ENCODE measurements around the gene SP4.

DNA sequence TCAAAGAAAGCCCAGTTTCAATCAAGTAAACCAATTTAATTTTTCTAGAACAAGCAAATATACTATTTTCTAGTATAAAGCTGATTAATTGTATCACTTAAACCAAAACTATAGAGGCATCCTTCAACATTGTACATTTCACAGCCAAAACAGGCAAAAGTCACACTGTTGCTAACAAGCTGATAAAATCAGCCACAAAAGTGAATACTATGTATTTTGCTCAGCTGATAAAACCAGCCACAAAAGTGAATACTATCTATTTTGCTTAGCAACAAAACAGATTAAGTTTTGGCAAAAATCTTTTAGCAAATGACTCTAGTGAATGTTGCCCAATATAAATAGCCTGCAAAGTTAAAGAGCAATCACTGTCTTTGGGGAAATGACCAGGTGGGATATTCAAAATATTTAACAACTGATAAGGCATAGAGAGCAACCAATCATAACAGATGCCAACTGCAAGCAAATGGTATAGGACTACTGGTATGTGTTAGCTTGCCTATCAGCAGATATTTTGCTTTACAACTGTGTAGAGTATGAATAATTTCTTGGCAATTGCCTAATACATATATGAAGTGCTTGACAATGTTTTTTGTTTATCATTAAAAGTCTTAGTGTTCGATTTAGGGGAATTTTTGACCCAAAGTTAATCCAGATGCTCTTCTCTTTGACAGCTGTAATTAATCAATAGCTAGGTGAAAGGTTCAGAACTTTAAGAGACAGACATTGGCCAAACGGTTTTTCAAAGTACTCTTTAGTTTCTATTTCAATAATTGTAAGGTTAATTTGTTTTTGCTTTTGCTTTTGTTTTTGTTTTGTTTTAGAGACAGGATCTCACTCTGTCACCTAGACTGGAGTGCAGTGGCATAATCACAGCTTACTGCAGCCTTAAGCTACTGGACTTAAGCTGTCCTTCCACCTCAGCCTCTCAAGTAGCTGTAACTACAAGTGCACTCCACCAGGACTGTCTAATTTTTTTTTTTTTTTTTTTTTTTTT, 44.4 kb upstream of the SP4 start:
- TF ChIP-seq, protein P1, sequence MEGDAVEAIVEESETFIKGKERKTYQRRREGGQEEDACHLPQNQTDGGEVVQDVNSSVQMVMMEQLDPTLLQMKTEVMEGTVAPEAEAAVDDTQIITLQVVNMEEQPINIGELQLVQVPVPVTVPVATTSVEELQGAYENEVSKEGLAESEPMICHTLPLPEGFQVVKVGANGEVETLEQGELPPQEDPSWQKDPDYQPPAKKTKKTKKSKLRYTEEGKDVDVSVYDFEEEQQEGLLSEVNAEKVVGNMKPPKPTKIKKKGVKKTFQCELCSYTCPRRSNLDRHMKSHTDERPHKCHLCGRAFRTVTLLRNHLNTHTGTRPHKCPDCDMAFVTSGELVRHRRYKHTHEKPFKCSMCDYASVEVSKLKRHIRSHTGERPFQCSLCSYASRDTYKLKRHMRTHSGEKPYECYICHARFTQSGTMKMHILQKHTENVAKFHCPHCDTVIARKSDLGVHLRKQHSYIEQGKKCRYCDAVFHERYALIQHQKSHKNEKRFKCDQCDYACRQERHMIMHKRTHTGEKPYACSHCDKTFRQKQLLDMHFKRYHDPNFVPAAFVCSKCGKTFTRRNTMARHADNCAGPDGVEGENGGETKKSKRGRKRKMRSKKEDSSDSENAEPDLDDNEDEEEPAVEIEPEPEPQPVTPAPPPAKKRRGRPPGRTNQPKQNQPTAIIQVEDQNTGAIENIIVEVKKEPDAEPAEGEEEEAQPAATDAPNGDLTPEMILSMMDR (IDR thresholded peaks at IDR 0.05) = no peak
- TF ChIP-seq POLR2A (IDR thresholded peaks at IDR 0.05) = no peak

Measured in right lobe of liver (tissue), 4 donors.